MM.1S (cell line): Measurements from ENCODE around the gene TMEM30B.

Experiments used
- DNase-seq: peaks from one replicate; pipeline ENCODE4 v3.0.0-alpha.2; 2015
- H2AFZ ChIP-seq: fragments of 300-600 bp; sonication (generic); 2 replicates; pipeline ENCODE4 v1.6.0; 2016; ENCODE audit warnings: antibody characterized with exemption, low read length
- H3F3A ChIP-seq: fragments of 300-600 bp; sonication (generic); 2 replicates; pipeline ENCODE4 v1.6.1; 2016; ENCODE audit warnings: mild to moderate bottlenecking, antibody characterized with exemption, low read length, moderate library complexity, mixed read lengths; ENCODE audit not compliant: insufficient read depth
- H3K27ac ChIP-seq: fragments of 300-600 bp; sonication (generic); 2 replicates; pipeline ENCODE4 v1.5.1; 2016; ENCODE audit warnings: mild to moderate bottlenecking, low read length
- H3K27me3 ChIP-seq: fragments of 300-600 bp; sonication (generic); replicated peaks from 2 replicates; pipeline ENCODE4 v1.6.0; 2016; ENCODE audit warnings: low read length; ENCODE audit not compliant: insufficient read depth
- H3K36me3 ChIP-seq: fragments of 300-600 bp; sonication (generic); replicated peaks from 2 replicates; pipeline ENCODE4 v1.6.1; 2016; ENCODE audit warnings: mild to moderate bottlenecking, low read length, mixed read lengths; ENCODE audit not compliant: insufficient read depth
- H3K4me1 ChIP-seq: fragments of 300-600 bp; sonication (generic); 2 replicates; pipeline ENCODE4 v1.6.1; 2016; ENCODE audit warnings: low read length, mixed read lengths
- H3K4me2 ChIP-seq: fragments of 300-600 bp; sonication (generic); 2 replicates; pipeline ENCODE4 v1.6.0; 2016; ENCODE audit warnings: low read depth, low read length
- H3K4me3 ChIP-seq: fragments of 300-600 bp; sonication (generic); 2 replicates; pipeline ENCODE4 v1.5.1; 2016; ENCODE audit warnings: low read length, mixed read lengths
- H3K79me2 ChIP-seq: fragments of 300-600 bp; sonication (generic); 2 replicates; pipeline ENCODE4 v1.6.1; 2016; ENCODE audit warnings: mixed run types, low read length, mixed read lengths
- H3K9ac ChIP-seq: fragments of 300-600 bp; sonication (generic); 2 replicates; pipeline ENCODE4 v1.6.1; 2016; ENCODE audit warnings: low read length, mixed read lengths
- H3K9me2 ChIP-seq: fragments of 300-600 bp; sonication (generic); replicated peaks from 2 replicates; pipeline ENCODE4 v1.6.1; 2016; ENCODE audit warnings: mild to moderate bottlenecking, low read length, mixed read lengths; ENCODE audit not compliant: insufficient read depth
- H3K9me3 ChIP-seq: fragments of 300-600 bp; sonication (generic); replicated peaks from 2 replicates; pipeline ENCODE4 v1.6.1; 2016; ENCODE audit warnings: mild to moderate bottlenecking, low read length, mixed read lengths; ENCODE audit not compliant: insufficient read depth
- H4K20me1 ChIP-seq: fragments of 300-600 bp; sonication (generic); 2 replicates; pipeline ENCODE4 v1.6.1; 2016; ENCODE audit warnings: mild to moderate bottlenecking, low read length, moderate library complexity, mixed read lengths; ENCODE audit not compliant: insufficient read depth
- CTCF ChIP-seq: fragments of 300-600 bp; sonication (generic); IDR thresholded peaks from 2 replicates; pipeline ENCODE4 v1.5.1; 2016; ENCODE audit warnings: antibody characterized with exemption, low read length, mixed read lengths
- EZH2 ChIP-seq: fragments of 300-600 bp; sonication (generic); optimal IDR thresholded peaks from 2 replicates; pipeline ENCODE3; 2017; ENCODE audit warnings: low read depth, mild to moderate bottlenecking, antibody characterized with exemption, low read length, mixed read lengths
- EZH2phosphoT487 ChIP-seq: fragments of 300-600 bp; sonication (generic); IDR thresholded peaks from 2 replicates; pipeline ENCODE4 v1.6.1; 2018; ENCODE audit warnings: antibody characterized with exemption, low read length

Gene TMEM30B, protein sequence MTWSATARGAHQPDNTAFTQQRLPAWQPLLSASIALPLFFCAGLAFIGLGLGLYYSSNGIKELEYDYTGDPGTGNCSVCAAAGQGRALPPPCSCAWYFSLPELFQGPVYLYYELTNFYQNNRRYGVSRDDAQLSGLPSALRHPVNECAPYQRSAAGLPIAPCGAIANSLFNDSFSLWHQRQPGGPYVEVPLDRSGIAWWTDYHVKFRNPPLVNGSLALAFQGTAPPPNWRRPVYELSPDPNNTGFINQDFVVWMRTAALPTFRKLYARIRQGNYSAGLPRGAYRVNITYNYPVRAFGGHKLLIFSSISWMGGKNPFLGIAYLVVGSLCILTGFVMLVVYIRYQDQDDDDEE

GRCh38 chr14:61281186-61281947, at the start of gene TMEM30B:
Gene TMEM30B (minus strand): TSS chr14:61281338. CDS start chr14:61281147, 191 bp downstream.
- no peaks in the 10 kb centered on the region for H3K79me2 ChIP-seq
- H3K4me1 ChIP-seq: no peaks in the 10 kb centered on the region
- DNase-seq: no peak
- H3F3A ChIP-seq: no peaks in the 10 kb centered on the region
- no peaks in the 10 kb centered on the region for H4K20me1 ChIP-seq
- no peak within 1 kb of the TSS for H3K4me2 ChIP-seq
- H3K36me3 ChIP-seq: no peaks in the 10 kb centered on the region
- H3K27me3 ChIP-seq: no peaks in the 10 kb centered on the region
- TF ChIP-seq EZH2 (no peak), EZH2phosphoT487 (no peak), CTCF (no peak)
- no peak within 1 kb of the TSS for H3K4me3 ChIP-seq
- H2AFZ ChIP-seq: no peak within 1 kb of the TSS
- H3K9me3 ChIP-seq: no peaks in the 10 kb centered on the region
- H3K9ac ChIP-seq: no peak within 1 kb of the TSS
- H3K27ac ChIP-seq: no peak within 1 kb of the TSS
- H3K9me2 ChIP-seq: no peaks in the 10 kb centered on the region

- Histone ChIP-seq H3K4me2 (no peak overlapping the region), H3K9me3 (no peaks in the 10 kb centered on the region), H3K27ac (no peak overlapping the region), H3K27me3 (no peaks in the 10 kb centered on the region), H3K4me1 (no peaks in the 10 kb centered on the region), H3K9me2 (no peaks in the 10 kb centered on the region), H3K9ac (no peak overlapping the region), H3F3A (no peaks in the 10 kb centered on the region), H2AFZ (no peak overlapping the region), H3K4me3 (no peak overlapping the region), H3K36me3 (no peaks in the 10 kb centered on the region), H4K20me1 (no peaks in the 10 kb centered on the region), H3K79me2 (no peaks in the 10 kb centered on the region)
- TF ChIP-seq EZH2 (no peak), EZH2phosphoT487 (no peak), CTCF (no peak)
- no peak for DNase-seq
Measured at GRCh38 chr14:61330511-61330910, 49.4 kb upstream of the TMEM30B start.

GRCh38 chr14:61329478-61330051, 48.4 kb upstream of the TMEM30B start:
- no peak for DNase-seq

More at GRCh38 chr14:61329478-61330051, 48.4 kb upstream of the TMEM30B start:
- Histone ChIP-seq H3F3A (no peaks in the 10 kb centered on the region), H3K9me3 (no peaks in the 10 kb centered on the region), H3K27ac (no peak overlapping the region), H3K9ac (no peak overlapping the region), H3K27me3 (no peaks in the 10 kb centered on the region), H3K4me1 (no peaks in the 10 kb centered on the region), H4K20me1 (no peaks in the 10 kb centered on the region), H2AFZ (no peak overlapping the region), H3K4me3 (no peak overlapping the region), H3K79me2 (no peaks in the 10 kb centered on the region), H3K4me2 (no peak overlapping the region), H3K9me2 (no peaks in the 10 kb centered on the region), H3K36me3 (no peaks in the 10 kb centered on the region)
- TF ChIP-seq CTCF (no peak), EZH2phosphoT487 (no peak), EZH2 (no peak)
